GM12864 (cell line): ENCODE measurements around the gene PCNX1.
A peak's percentile ranks its signal among the peaks of the same experiment; 100 is the strongest.

Source experiments
- DNase-seq: peaks from one replicate; pipeline ENCODE4 v3.0.0-alpha.2; 2011; ENCODE audit warnings: low read depth
- H3K4me3 ChIP-seq: 2 replicates; pipeline ENCODE4 v1.5.1; 2011; ENCODE audit warnings: mild to moderate bottlenecking, low read depth, low read length, control low read depth
- CTCF ChIP-seq: IDR thresholded peaks from 2 replicates; pipeline ENCODE4 v1.5.1; 2011; ENCODE audit warnings: low read depth, mild to moderate bottlenecking, moderate library complexity, low read length, control low read depth, inconsistent platforms; ENCODE audit errors: missing control alignments

The PCNX1 gene

GRCh38 chr14:70943838-70944237 is 36.6 kb downstream of the PCNX1 start:
- DNase-seq: no peak
- TF ChIP-seq CTCF: no peak
- H3K4me3 ChIP-seq: no peak overlapping the region

GRCh38 chr14:70947739-70948138 is 40.5 kb downstream of the PCNX1 start:
- no peak for DNase-seq
- no peak overlapping the region for H3K4me3 ChIP-seq
- TF ChIP-seq CTCF: no peak

GRCh38 chr14:70952485-70952884 is 45.2 kb downstream of the PCNX1 start:
- no peak overlapping the region for H3K4me3 ChIP-seq
- no peak for DNase-seq
- no peak for TF ChIP-seq CTCF

GRCh38 chr14:70954068-70954467 is 46.8 kb downstream of the PCNX1 start:
- no peak for DNase-seq
- no peak overlapping the region for H3K4me3 ChIP-seq
- no peak for TF ChIP-seq CTCF

- DNase-seq: no peak
- no peak overlapping the region for H3K4me3 ChIP-seq
- TF ChIP-seq CTCF: peak; percentile 71
Measured at GRCh38 chr14:70955543-70956480, 48.6 kb downstream of the PCNX1 start.

GRCh38 chr14:70956511-70956910 is 49.3 kb downstream of the PCNX1 start:
- H3K4me3 ChIP-seq: no peak overlapping the region
- DNase-seq: no peak
- no peak for TF ChIP-seq CTCF

GRCh38 chr14:70957710-70958109 is 50.5 kb downstream of the PCNX1 start:
- H3K4me3 ChIP-seq: no peak overlapping the region
- no peak for TF ChIP-seq CTCF
- DNase-seq: no peak
